Gastroesophageal sphincter (tissue), 4 donors: ENCODE results near the gene CDC42BPB. TPM values are rescaled to one million over a fixed set of nuclear protein-coding genes. Genes with fewer than 3 reads are reported as not detected.

Experiments
- ATAC-seq: fragments of 150-250 bp; one replicate; pipeline ENCODE4 v1.9.1; 2016; ENCODE audit warnings: mild to moderate bottlenecking, moderate library complexity
- H3K27ac ChIP-seq, 4 donors: fragments of 200-600 bp; sonication (generic) in 3 of 4; 1 replicate in 3 of 4; 2 replicates in 1 of 4; pipeline ENCODE4 v1.5.1; 2016 to 2019
- H3K27me3 ChIP-seq: fragments of 200-600 bp; sonication (generic); one replicate; pipeline ENCODE4 v1.5.1; 2019
- H3K36me3 ChIP-seq, 2 donors: fragments of 200-600 bp; sonication (generic); one replicate each; pipeline ENCODE4 v1.5.1; 2019; ENCODE audit warnings: control low read depth in 1 of 2
- H3K4me1 ChIP-seq, 3 donors: fragments of 200-600 bp; sonication (generic); 1 replicate in 2 of 3; 2 replicates in 1 of 3; pipeline ENCODE4 v1.5.1; 2016 to 2019; ENCODE audit warnings: control low read depth in 2 of 3
- H3K4me3 ChIP-seq, 2 donors: fragments of 200-600 bp; sonication (generic); one replicate each; pipeline ENCODE4 v1.5.1; 2019; ENCODE audit warnings: mild to moderate bottlenecking in 1 of 2, moderate library complexity in 1 of 2
- H3K9me3 ChIP-seq, 3 donors: fragments of 200-600 bp; sonication (generic); one replicate each; pipeline ENCODE4 v1.5.1; 2017 to 2019; ENCODE audit warnings: control low read depth in 2 of 3
- CTCF ChIP-seq, 4 experiments: fragments of 200-600 bp in 2 of 4; fragments of 450-650 bp in 2 of 4; sonication (generic) in 1 of 4; IDR thresholded peaks; one replicate each; pipeline ENCODE4 v1.5.1; 2017 to 2019; ENCODE audit warnings: antibody characterized with exemption in 4 of 4, mild to moderate bottlenecking in 2 of 4, moderate library complexity in 2 of 4
- EP300 ChIP-seq: sonication (generic); formaldehyde crosslinking; IDR thresholded peaks from one replicate; pipeline ENCODE4 v1.6.1; 2017; ENCODE audit warnings: antibody characterized with exemption, mild to moderate bottlenecking
- POLR2A ChIP-seq, 2 donors: fragments of 450-650 bp; IDR thresholded peaks; one replicate each; pipeline ENCODE4 v1.6.1; 2017; ENCODE audit warnings: antibody characterized with exemption in 2 of 2, mild to moderate bottlenecking in 2 of 2, moderate library complexity in 1 of 2
- POLR2AphosphoS5 ChIP-seq: sonication (generic); formaldehyde crosslinking; IDR thresholded peaks from one replicate; pipeline ENCODE4 v1.6.1; 2017; ENCODE audit warnings: antibody characterized with exemption
- WGBS, 2 donors: methylation state at CpG; one replicate each; pipeline ENCODE4 v1.1.5; 2018; ENCODE audit warnings: low coverage in 1 of 2; 5-methylcytosine and 5-hydroxymethylcytosine counted together
- total RNA-seq, 4 donors: library from RNA; depleted of rRNA; stranded (reverse); fragments of >200 nt; gene quantifications; one replicate each; pipeline ENCODE4 v1.1.0, GENCODE V29; 2016

Gene CDC42BPB
- total RNA-seq, 4 donors from 2014 or later: 86.7 to 151 (median 97.3) TPM

- Histone ChIP-seq H3K27me3 (peaks cover 21% of the 10 kb centered on the region), H3K9me3 (no peaks in the 10 kb centered on the region), H3K4me1 (peaks cover 0 to 3% (median under 1%) of the 10 kb centered on the region in 3 donors), H3K36me3 (no peaks in the 10 kb centered on the region), H3K4me3 (no peak overlapping the region), H3K27ac (no peak overlapping the region)
- TF ChIP-seq CTCF (IDR thresholded peaks at IDR 0.05) (peak in 3 of 4 experiments; percentile 29 to 75 (median 48)), EP300 (no peak)
- WGBS, 2 donors: 40% methylated on average over 4 of the region's 12 CpGs; no CpG with 5 or more reads in 1 of the 2 donors
- peak; percentile 11 for ATAC-seq
Measured at GRCh38 chr14:102917469-102918211, 139.7 kb downstream of the CDC42BPB start.

- WGBS, 2 donors: 89% methylated on average over 5 of the region's 6 CpGs; no CpG with 5 or more reads in 1 of the 2 donors
- Histone ChIP-seq H3K36me3 (peaks cover 0 to 5% of the 10 kb centered on the region in 2 donors), H3K27me3 (peaks cover 15% of the 10 kb centered on the region), H3K4me3 (no peak overlapping the region), H3K4me1 (no peaks in the 10 kb centered on the region), H3K9me3 (no peaks in the 10 kb centered on the region), H3K27ac (no peak overlapping the region)
- TF ChIP-seq POLR2A (IDR thresholded peaks at IDR 0.05): no peak
- TF ChIP-seq POLR2AphosphoS5: no peak
- TF ChIP-seq CTCF (IDR thresholded peaks at IDR 0.05): no peak
- TF ChIP-seq EP300: no peak
- ATAC-seq: no peak
Measured at GRCh38 chr14:102917056-102917385, 140.3 kb downstream of the CDC42BPB start.

- TF ChIP-seq CTCF (IDR thresholded peaks at IDR 0.05) (no peak), POLR2A (IDR thresholded peaks at IDR 0.05) (no peak), EP300 (no peak), POLR2AphosphoS5 (no peak)
- 56 to 93% methylated on average over 3 to 8 of the region's 18 CpGs for WGBS, 2 donors
- no peak for ATAC-seq
Measured at GRCh38 chr14:102916347-102917055, 140.8 kb downstream of the CDC42BPB start.

GRCh38 chr14:102915292-102916110 lies 141.8 kb downstream of the CDC42BPB start:
- Histone ChIP-seq H3K27me3 (no peaks in the 10 kb centered on the region), H3K9me3 (no peaks in the 10 kb centered on the region), H3K36me3 (peaks cover 0 to 15% of the 10 kb centered on the region in 2 donors), H3K4me1 (no peaks in the 10 kb centered on the region), H3K4me3 (no peak overlapping the region), H3K27ac (no peak overlapping the region)
- no peak for ATAC-seq
- 95% methylated on average over 2 of the region's 19 CpGs; no CpG with 5 or more reads in 1 of the 2 donors for WGBS, 2 donors
- no peak for TF ChIP-seq POLR2A (IDR thresholded peaks at IDR 0.05)

More at GRCh38 chr14:102916347-102917055, 140.8 kb downstream of the CDC42BPB start:
- Histone ChIP-seq H3K9me3 (no peaks in the 10 kb centered on the region), H3K4me3 (no peak overlapping the region), H3K36me3 (peaks cover 0 to 10% of the 10 kb centered on the region in 2 donors), H3K4me1 (no peaks in the 10 kb centered on the region), H3K27me3 (peaks cover 10% of the 10 kb centered on the region), H3K27ac (no peak overlapping the region)
